Neural progenitor cell (in vitro differentiated cells): ENCODE measurements around the gene LRRTM1. TPM values are rescaled to one million over a fixed set of nuclear protein-coding genes. Genes with fewer than 3 reads are reported as not detected.

Experiments
- DNase-seq: peaks from one replicate; pipeline ENCODE4 v3.0.0-alpha.2; 2016; ENCODE audit warnings: low spot score
- H2AFZ ChIP-seq: fragments of 200-600 bp; sonication (generic); replicated peaks from 2 replicates; pipeline ENCODE4 v1.6.1; 2016; ENCODE audit warnings: antibody characterized with exemption
- H3F3A ChIP-seq: fragments of 200-600 bp; sonication (generic); 2 replicates; pipeline ENCODE4 v1.6.1; 2016; ENCODE audit warnings: antibody characterized with exemption, low read depth
- H3K27ac ChIP-seq: fragments of 200-600 bp; sonication (generic); 2 replicates; pipeline ENCODE4 v1.5.1; 2016; ENCODE audit warnings: mild to moderate bottlenecking
- H3K27me3 ChIP-seq: fragments of 200-600 bp; sonication (generic); 2 replicates; pipeline ENCODE4 v1.6.1; 2016; ENCODE audit warnings: mild to moderate bottlenecking, moderate library complexity
- H3K36me3 ChIP-seq: fragments of 200-600 bp; sonication (generic); 2 replicates; pipeline ENCODE4 v1.5.1; 2016
- H3K4me1 ChIP-seq: fragments of 200-600 bp; sonication (generic); 2 replicates; pipeline ENCODE4 v1.6.1; 2016; ENCODE audit warnings: mixed run types
- H3K4me2 ChIP-seq: fragments of 200-600 bp; sonication (generic); 2 replicates; pipeline ENCODE4 v1.6.1; 2016
- H3K4me3 ChIP-seq: fragments of 200-600 bp; sonication (generic); 2 replicates; pipeline ENCODE4 v1.5.1; 2016
- H3K79me2 ChIP-seq: fragments of 200-600 bp; sonication (generic); 2 replicates; pipeline ENCODE4 v1.6.1; 2016; ENCODE audit warnings: low read depth
- H3K9ac ChIP-seq: fragments of 200-600 bp; sonication (generic); 2 replicates; pipeline ENCODE4 v1.6.1; 2016
- H3K9me3 ChIP-seq: fragments of 200-600 bp; sonication (generic); 2 replicates; pipeline ENCODE4 v1.5.1; 2016; ENCODE audit warnings: low read depth
- H4K20me1 ChIP-seq: fragments of 200-600 bp; sonication (generic); 2 replicates; pipeline ENCODE4 v1.6.1; 2016; ENCODE audit warnings: low read depth
- H3K27ac Mint-ChIP-seq: 3 replicates; pipeline ENCODE4 v1.8.0; 2021; ENCODE audit warnings: mixed read lengths
- H3K27me3 Mint-ChIP-seq: 2 replicates; pipeline ENCODE4 v1.8.0; 2022; ENCODE audit warnings: low read depth, mild to moderate bottlenecking, inconsistent platforms, moderate library complexity, mixed read lengths; ENCODE audit not compliant: insufficient read depth
- H3K36me3 Mint-ChIP-seq: 3 replicates; pipeline ENCODE4 v1.8.0; 2021; ENCODE audit warnings: mixed read lengths
- H3K4me1 Mint-ChIP-seq: 3 replicates; pipeline ENCODE4 v1.8.0; 2021; ENCODE audit warnings: mixed read lengths
- H3K4me3 Mint-ChIP-seq: 3 replicates; pipeline ENCODE4 v1.8.0; 2021; ENCODE audit warnings: mild to moderate bottlenecking, moderate library complexity, mixed read lengths
- H3K9me3 Mint-ChIP-seq: 3 replicates; pipeline ENCODE4 v1.8.0; 2020; ENCODE audit warnings: mixed read lengths
- EZH2 ChIP-seq: fragments of 200-600 bp; sonication (generic); IDR thresholded peaks from 2 replicates; pipeline ENCODE4 v1.6.1; 2017; ENCODE audit warnings: antibody characterized with exemption, mild to moderate bottlenecking, moderate library complexity
- EZH2phosphoT487 ChIP-seq: fragments of 200-600 bp; sonication (generic); IDR thresholded peaks from 2 replicates; pipeline ENCODE4 v1.6.1; 2017; ENCODE audit warnings: antibody characterized with exemption
- total RNA-seq: library from RNA; depleted of rRNA; stranded (reverse); fragments of >200 nt; gene quantifications from 2 replicates; pipeline ENCODE4 v1.2.3, GENCODE V29; 2015; ENCODE audit warnings: low replicate concordance
- TF ChIP-seq, protein P1 (sequence below): fragments of 200-600 bp; sonication (generic); IDR thresholded peaks from 2 replicates; pipeline ENCODE4 v1.5.1; 2017; ENCODE audit warnings: antibody characterized with exemption, mild to moderate bottlenecking

LRRTM1 gene
- total RNA-seq: 0.84 TPM in 1 of 2 replicates, not detected in the other

DNA sequence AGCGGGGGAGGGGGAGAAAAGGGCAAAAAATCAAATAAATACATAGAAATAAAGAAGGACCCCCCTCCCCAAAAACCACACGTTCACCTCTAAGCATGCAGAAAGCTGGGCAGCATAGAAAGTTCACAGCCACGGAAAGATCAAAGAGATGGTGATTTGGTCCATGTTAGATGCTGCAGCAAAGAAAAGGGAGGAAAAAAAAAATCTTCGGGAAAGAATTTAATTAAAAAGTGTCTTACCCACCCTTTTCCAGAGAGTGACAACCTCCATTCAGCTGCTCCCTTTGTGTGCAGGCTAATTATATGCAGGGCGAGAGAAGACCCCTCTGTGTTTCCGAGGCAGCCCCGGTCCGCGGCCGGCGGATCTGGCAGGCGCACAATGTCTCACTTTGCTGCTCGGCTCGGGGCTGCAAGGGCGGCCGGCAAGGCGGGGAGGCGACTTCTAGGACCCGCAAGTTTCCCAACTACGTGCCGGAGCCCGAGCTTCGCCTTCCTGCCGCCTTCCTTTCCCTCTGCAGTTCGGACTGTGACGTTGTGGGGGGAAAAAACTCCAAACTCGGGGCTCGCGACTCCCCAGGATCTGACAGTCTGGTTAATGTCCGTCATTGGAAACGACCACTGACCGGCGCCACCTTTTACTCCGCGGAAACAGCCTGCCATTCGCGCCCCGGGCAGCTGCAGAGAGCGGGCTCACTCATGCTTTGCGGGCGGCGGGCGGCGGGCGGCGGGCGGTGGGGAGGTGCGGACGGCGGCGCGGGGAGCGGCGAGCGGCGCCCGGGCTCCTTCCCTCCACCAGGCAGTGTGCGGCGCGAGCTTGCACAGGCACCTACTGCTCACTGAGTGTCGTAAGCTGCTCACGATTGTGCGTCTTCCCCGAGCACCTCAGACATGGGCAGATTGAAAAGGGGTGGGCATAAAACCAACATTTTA lies at the start of gene LRRTM1:
Gene LRRTM1, minus strand, starts transcription at position 844 of the 929 bp plus-strand sequence. CDS start 933 bp downstream, outside the sequence.
- Histone ChIP-seq H3K9ac (no peak within 1 kb of the TSS), H3K27me3 (peaks cover 56% of the 10 kb centered on the region), H3K4me3 (peak within 1 kb of the TSS; percentile 71)

GRCh38 chr2:80351231-80351630 lies 46.7 kb upstream of the LRRTM1 start:
- H3K4me3 ChIP-seq: no peak overlapping the region

More for the DNA sequence above, at the start of gene LRRTM1:
- H4K20me1 ChIP-seq: peaks cover 13% of the 10 kb centered on the region
- H3K9me3 ChIP-seq: no peaks in the 10 kb centered on the region
- H3K27ac ChIP-seq: no peak within 1 kb of the TSS
- TF ChIP-seq, protein P1, sequence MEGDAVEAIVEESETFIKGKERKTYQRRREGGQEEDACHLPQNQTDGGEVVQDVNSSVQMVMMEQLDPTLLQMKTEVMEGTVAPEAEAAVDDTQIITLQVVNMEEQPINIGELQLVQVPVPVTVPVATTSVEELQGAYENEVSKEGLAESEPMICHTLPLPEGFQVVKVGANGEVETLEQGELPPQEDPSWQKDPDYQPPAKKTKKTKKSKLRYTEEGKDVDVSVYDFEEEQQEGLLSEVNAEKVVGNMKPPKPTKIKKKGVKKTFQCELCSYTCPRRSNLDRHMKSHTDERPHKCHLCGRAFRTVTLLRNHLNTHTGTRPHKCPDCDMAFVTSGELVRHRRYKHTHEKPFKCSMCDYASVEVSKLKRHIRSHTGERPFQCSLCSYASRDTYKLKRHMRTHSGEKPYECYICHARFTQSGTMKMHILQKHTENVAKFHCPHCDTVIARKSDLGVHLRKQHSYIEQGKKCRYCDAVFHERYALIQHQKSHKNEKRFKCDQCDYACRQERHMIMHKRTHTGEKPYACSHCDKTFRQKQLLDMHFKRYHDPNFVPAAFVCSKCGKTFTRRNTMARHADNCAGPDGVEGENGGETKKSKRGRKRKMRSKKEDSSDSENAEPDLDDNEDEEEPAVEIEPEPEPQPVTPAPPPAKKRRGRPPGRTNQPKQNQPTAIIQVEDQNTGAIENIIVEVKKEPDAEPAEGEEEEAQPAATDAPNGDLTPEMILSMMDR: no peak
- TF ChIP-seq EZH2 (no peak), EZH2phosphoT487 (no peak)
- Mint-ChIP-seq H3K27ac (no peak within 1 kb of the TSS), H3K27me3 (peaks cover 26% of the 10 kb centered on the region), H3K9me3 (peaks cover 2% of the 10 kb centered on the region), H3K4me3 (peak within 1 kb of the TSS; percentile 91), H3K36me3 (no peaks in the 10 kb centered on the region), H3K4me1 (peaks cover 47% of the 10 kb centered on the region)
- H3K4me1 ChIP-seq: peaks cover 49% of the 10 kb centered on the region
- H3K36me3 ChIP-seq: no peaks in the 10 kb centered on the region
- H3F3A ChIP-seq: peaks cover 31% of the 10 kb centered on the region
- peak; percentile 79 for DNase-seq
- no peaks in the 10 kb centered on the region for H3K79me2 ChIP-seq
- H2AFZ ChIP-seq: peak within 1 kb of the TSS; percentile 77
- peak within 1 kb of the TSS; percentile 98 for H3K4me2 ChIP-seq

DNA sequence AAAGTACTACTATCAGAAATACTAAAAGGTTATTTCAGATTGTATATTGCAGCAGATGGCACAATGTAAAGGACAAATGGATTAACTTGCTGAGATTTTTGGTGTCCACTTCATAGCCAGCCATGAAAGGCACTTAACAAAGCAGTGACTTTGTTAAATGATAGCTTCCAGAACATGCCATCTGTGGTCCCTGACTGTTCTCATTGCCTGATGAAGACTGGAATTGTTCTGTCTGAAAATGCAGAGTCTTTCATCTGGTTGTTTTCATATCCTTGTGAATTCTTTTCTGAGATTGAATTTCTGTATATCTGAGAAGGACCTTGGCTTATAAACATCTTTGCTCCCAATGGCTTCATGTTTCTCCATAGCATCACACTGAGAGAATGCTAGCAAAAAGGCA lies 44.4 kb upstream of the LRRTM1 start:
- Histone ChIP-seq H2AFZ (no peak overlapping the region), H3K4me1 (no peaks in the 10 kb centered on the region), H3K9ac (no peak overlapping the region), H3K27ac (no peak overlapping the region), H3K4me2 (no peak overlapping the region), H3K27me3 (no peaks in the 10 kb centered on the region), H3K4me3 (no peak overlapping the region), H3K36me3 (no peaks in the 10 kb centered on the region), H4K20me1 (no peaks in the 10 kb centered on the region), H3K79me2 (no peaks in the 10 kb centered on the region), H3F3A (no peaks in the 10 kb centered on the region), H3K9me3 (no peaks in the 10 kb centered on the region)
- no peak for DNase-seq
- H3K36me3 Mint-ChIP-seq: no peaks in the 10 kb centered on the region
- H3K27ac Mint-ChIP-seq: no peak overlapping the region
- peaks cover 2% of the 10 kb centered on the region for H3K4me1 Mint-ChIP-seq
- H3K27me3 Mint-ChIP-seq: peaks cover 2% of the 10 kb centered on the region
- no peaks in the 10 kb centered on the region for H3K9me3 Mint-ChIP-seq
- TF ChIP-seq EZH2phosphoT487: no peak
- no peak for TF ChIP-seq EZH2
- TF ChIP-seq, protein P1: no peak
- H3K4me3 Mint-ChIP-seq: no peak overlapping the region

More at GRCh38 chr2:80351231-80351630, 46.7 kb upstream of the LRRTM1 start:
- H3K4me1 ChIP-seq: no peaks in the 10 kb centered on the region
- Mint-ChIP-seq H3K9me3 (no peaks in the 10 kb centered on the region), H3K27me3 (no peaks in the 10 kb centered on the region), H3K4me1 (peaks cover 2% of the 10 kb centered on the region), H3K4me3 (no peak overlapping the region), H3K36me3 (no peaks in the 10 kb centered on the region), H3K27ac (no peak overlapping the region)
- H2AFZ ChIP-seq: no peak overlapping the region
- TF ChIP-seq EZH2: no peak
- no peaks in the 10 kb centered on the region for H3K9me3 ChIP-seq
- no peaks in the 10 kb centered on the region for H3K27me3 ChIP-seq
- H3K4me2 ChIP-seq: no peak overlapping the region
- H3K79me2 ChIP-seq: no peaks in the 10 kb centered on the region
- H4K20me1 ChIP-seq: no peaks in the 10 kb centered on the region
- no peak for DNase-seq
- no peak overlapping the region for H3K27ac ChIP-seq
- H3F3A ChIP-seq: no peaks in the 10 kb centered on the region
- H3K9ac ChIP-seq: no peak overlapping the region
- no peaks in the 10 kb centered on the region for H3K36me3 ChIP-seq

GRCh38 chr2:80348078-80348477 lies 43.5 kb upstream of the LRRTM1 start:
- Histone ChIP-seq H3K4me2 (no peak overlapping the region), H3K27ac (no peak overlapping the region), H3F3A (no peaks in the 10 kb centered on the region), H3K36me3 (no peaks in the 10 kb centered on the region), H3K4me1 (no peaks in the 10 kb centered on the region), H2AFZ (no peak overlapping the region), H3K79me2 (no peaks in the 10 kb centered on the region), H4K20me1 (no peaks in the 10 kb centered on the region), H3K9me3 (no peaks in the 10 kb centered on the region), H3K4me3 (no peak overlapping the region), H3K9ac (no peak overlapping the region), H3K27me3 (no peaks in the 10 kb centered on the region)
- no peak for DNase-seq
- H3K4me1 Mint-ChIP-seq: peaks cover 2% of the 10 kb centered on the region
- no peak overlapping the region for H3K4me3 Mint-ChIP-seq
- H3K9me3 Mint-ChIP-seq: no peaks in the 10 kb centered on the region
- no peaks in the 10 kb centered on the region for H3K36me3 Mint-ChIP-seq
- TF ChIP-seq, protein P1: no peak
- TF ChIP-seq EZH2phosphoT487 (no peak), EZH2 (no peak)
- H3K27ac Mint-ChIP-seq: no peak overlapping the region
- peaks cover 2% of the 10 kb centered on the region for H3K27me3 Mint-ChIP-seq
